GM23338 (cell line): ENCODE results near the gene TRIOBP. TPM values are rescaled to one million over a fixed set of nuclear protein-coding genes. Genes with fewer than 3 reads are reported as not detected.

ENCODE experiments used
- ATAC-seq: fragments of 200-7000 bp; cut with Tn5 transposase; 3 replicates; pipeline ENCODE4 v1.9.1; 2020
- DNase-seq: peaks from one replicate; pipeline ENCODE4 v3.0.0-alpha.2; 2015; ENCODE audit warnings: low spot score
- H2AFZ ChIP-seq: fragments of 200-600 bp; sonication (generic); 2 replicates; pipeline ENCODE4 v1.8.0; 2016; ENCODE audit warnings: antibody characterized with exemption, mild to moderate bottlenecking, moderate library complexity
- H3F3A ChIP-seq: fragments of 200-600 bp; sonication (generic); replicated peaks from 2 replicates; pipeline ENCODE4 v1.8.0; 2017; ENCODE audit warnings: antibody characterized with exemption, mixed run types, low read depth
- H3K27ac ChIP-seq: fragments of 200-600 bp; sonication (generic); 2 replicates; pipeline ENCODE4 v1.6.1; 2016; ENCODE audit warnings: low read depth
- H3K27me3 ChIP-seq: fragments of 200-600 bp; sonication (generic); 2 replicates; pipeline ENCODE4 v1.8.0; 2016; ENCODE audit warnings: mild to moderate bottlenecking, mixed run types, moderate library complexity; ENCODE audit not compliant: insufficient read depth
- H3K36me3 ChIP-seq: fragments of 200-600 bp; sonication (generic); 2 replicates; pipeline ENCODE4 v1.8.0; 2016; ENCODE audit warnings: mild to moderate bottlenecking; ENCODE audit not compliant: insufficient read depth
- H3K4me1 ChIP-seq: fragments of 200-600 bp; sonication (generic); 2 replicates; pipeline ENCODE4 v1.8.0; 2016; ENCODE audit warnings: mild to moderate bottlenecking, moderate library complexity; ENCODE audit not compliant: insufficient read depth
- H3K4me2 ChIP-seq: fragments of 200-600 bp; sonication (generic); 2 replicates; pipeline ENCODE4 v1.7.1; 2017; ENCODE audit warnings: mixed run types
- H3K4me3 ChIP-seq: fragments of 200-600 bp; sonication (generic); 2 replicates; pipeline ENCODE4 v1.6.1; 2016; ENCODE audit warnings: mixed run types
- H3K79me2 ChIP-seq: fragments of 200-600 bp; sonication (generic); replicated peaks from 2 replicates; pipeline ENCODE4 v1.8.0; 2017; ENCODE audit warnings: mild to moderate bottlenecking; ENCODE audit not compliant: insufficient read depth
- H3K9me2 ChIP-seq: fragments of 200-600 bp; sonication (generic); 2 replicates; pipeline ENCODE4 v1.8.0; 2017; ENCODE audit not compliant: insufficient read depth
- H4K20me1 ChIP-seq: fragments of 200-600 bp; sonication (generic); replicated peaks from 2 replicates; pipeline ENCODE4 v1.8.0; 2017; ENCODE audit warnings: mild to moderate bottlenecking; ENCODE audit not compliant: insufficient read depth
- H3K27ac Mint-ChIP-seq: 2 replicates; pipeline ENCODE4 v1.8.0; 2020; ENCODE audit warnings: inconsistent platforms, mild to moderate bottlenecking, moderate library complexity, mixed read lengths
- H3K27me3 Mint-ChIP-seq: 3 replicates; pipeline ENCODE4 v1.8.0; 2022; ENCODE audit warnings: low read depth, mild to moderate bottlenecking, moderate library complexity, mixed read lengths, inconsistent platforms; ENCODE audit not compliant: insufficient read depth, poor library complexity
- H3K36me3 Mint-ChIP-seq: 3 replicates; pipeline ENCODE4 v1.8.0; 2021; ENCODE audit warnings: low read depth, mild to moderate bottlenecking, inconsistent platforms, moderate library complexity, mixed read lengths
- H3K4me1 Mint-ChIP-seq: 3 replicates; pipeline ENCODE4 v1.8.0; 2020; ENCODE audit warnings: mild to moderate bottlenecking, inconsistent platforms, mixed read lengths
- H3K4me3 Mint-ChIP-seq: 3 replicates; pipeline ENCODE4 v1.8.0; 2021; ENCODE audit warnings: moderate library complexity, mild to moderate bottlenecking, inconsistent platforms, mixed read lengths
- H3K9me3 Mint-ChIP-seq: 3 replicates; pipeline ENCODE4 v1.8.0; 2020; ENCODE audit warnings: moderate library complexity, mild to moderate bottlenecking, inconsistent platforms, mixed read lengths
- CREB1 ChIP-seq: fragments of 250-450 bp; sonication (Bioruptor Pico); IDR thresholded peaks from 2 replicates; pipeline ENCODE4 v1.5.0; 2020; ENCODE audit warnings: low read depth, mild to moderate bottlenecking, moderate library complexity
- EZH2phosphoT487 ChIP-seq: fragments of 200-600 bp; sonication (generic); IDR thresholded peaks from one replicate; pipeline ENCODE4 v1.8.1; 2018; ENCODE audit warnings: antibody characterized with exemption; ENCODE audit not compliant: unreplicated experiment
- JUNB ChIP-seq: IDR thresholded peaks from one replicate; pipeline ENCODE4 v1.6.1; 2016; ENCODE audit warnings: antibody characterized with exemption; ENCODE audit not compliant: unreplicated experiment
- STAT1 ChIP-seq: IDR thresholded peaks from one replicate; pipeline ENCODE4 v1.6.1; 2016; ENCODE audit warnings: antibody characterized with exemption; ENCODE audit not compliant: unreplicated experiment
- polyA plus RNA-seq: library from polyadenylated mRNA; unstranded; fragments of >200 nt; fragmentation: Nextera tagmentation; extraction: Ambion mirVana; gene quantifications from 2 replicates; pipeline ENCODE4 v1.2.1, GENCODE V29; 2016
- total RNA-seq: library from RNA; depleted of rRNA; stranded (reverse); fragments of >200 nt; shearing (Covaris generic); gene quantifications from 2 replicates; pipeline ENCODE4 v1.2.3, GENCODE V29; 2014
- TF ChIP-seq, protein P1 (sequence below), 2 experiments: fragments of 200-600 bp in 1 of 2; sonication (generic) in 1 of 2; conservative IDR thresholded peaks; 2 replicates each; pipeline versions ENCODE4 v1.5.1 to v1.6.1; 2016 to 2017; ENCODE audit warnings: antibody characterized with exemption in 2 of 2, low read depth in 2 of 2, mild to moderate bottlenecking in 2 of 2, moderate library complexity in 1 of 2
- TF ChIP-seq, protein P2 (sequence below): IDR thresholded peaks from one replicate; pipeline ENCODE4 v1.6.1; 2018; ENCODE audit warnings: antibody characterized with exemption; ENCODE audit not compliant: unreplicated experiment
- TF ChIP-seq, protein P3 (sequence below): fragments of 250-450 bp; sonication (Bioruptor Pico); IDR thresholded peaks from 2 replicates; pipeline ENCODE4 v1.5.0; 2020; ENCODE audit warnings: mild to moderate bottlenecking, moderate library complexity

Gene TRIOBP
- total and polyA plus RNA-seq, 2 experiments from 2014 or later, result 21.4 to 48.4 TPM

DNA sequence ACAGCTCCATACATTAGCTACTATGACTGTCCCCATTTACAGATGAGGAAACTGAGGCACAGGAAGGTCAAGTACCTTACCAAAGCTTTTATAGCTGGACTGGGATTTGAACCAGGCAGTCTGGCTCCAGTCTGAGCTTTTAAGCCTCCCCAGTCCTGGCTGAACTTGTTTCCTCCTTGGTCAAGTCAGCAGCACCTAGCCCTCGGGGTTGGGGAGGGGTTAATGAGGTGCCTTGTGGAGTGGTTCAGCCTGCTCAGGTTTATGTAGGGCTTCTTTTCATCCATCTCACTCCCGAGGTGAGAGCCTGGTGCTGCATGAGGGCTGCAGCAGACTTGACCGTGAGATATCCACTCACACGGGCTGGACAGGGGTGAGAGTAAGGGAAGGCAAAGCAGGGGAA lies 74.2 kb downstream of the TRIOBP start:
- H3K9me3 Mint-ChIP-seq, result peaks cover 3% of the 10 kb centered on the region; the same call in 1 of the 3 replicates
- no peak for ATAC-seq
- H3K27me3 Mint-ChIP-seq, result peaks cover 5% of the 10 kb centered on the region
- H3K4me1 ChIP-seq, result no peaks in the 10 kb centered on the region
- H3K36me3 Mint-ChIP-seq, result peaks cover 24% of the 10 kb centered on the region; the same call in 2 of the 3 replicates
- H3K36me3 ChIP-seq, result no peaks in the 10 kb centered on the region
- H3K79me2 ChIP-seq, result no peaks in the 10 kb centered on the region
- no peak overlapping the region for H3K4me3 ChIP-seq
- no peaks in the 10 kb centered on the region for H3K27me3 ChIP-seq
- TF ChIP-seq, protein P1, sequence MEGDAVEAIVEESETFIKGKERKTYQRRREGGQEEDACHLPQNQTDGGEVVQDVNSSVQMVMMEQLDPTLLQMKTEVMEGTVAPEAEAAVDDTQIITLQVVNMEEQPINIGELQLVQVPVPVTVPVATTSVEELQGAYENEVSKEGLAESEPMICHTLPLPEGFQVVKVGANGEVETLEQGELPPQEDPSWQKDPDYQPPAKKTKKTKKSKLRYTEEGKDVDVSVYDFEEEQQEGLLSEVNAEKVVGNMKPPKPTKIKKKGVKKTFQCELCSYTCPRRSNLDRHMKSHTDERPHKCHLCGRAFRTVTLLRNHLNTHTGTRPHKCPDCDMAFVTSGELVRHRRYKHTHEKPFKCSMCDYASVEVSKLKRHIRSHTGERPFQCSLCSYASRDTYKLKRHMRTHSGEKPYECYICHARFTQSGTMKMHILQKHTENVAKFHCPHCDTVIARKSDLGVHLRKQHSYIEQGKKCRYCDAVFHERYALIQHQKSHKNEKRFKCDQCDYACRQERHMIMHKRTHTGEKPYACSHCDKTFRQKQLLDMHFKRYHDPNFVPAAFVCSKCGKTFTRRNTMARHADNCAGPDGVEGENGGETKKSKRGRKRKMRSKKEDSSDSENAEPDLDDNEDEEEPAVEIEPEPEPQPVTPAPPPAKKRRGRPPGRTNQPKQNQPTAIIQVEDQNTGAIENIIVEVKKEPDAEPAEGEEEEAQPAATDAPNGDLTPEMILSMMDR (conservative IDR thresholded peaks at IDR 0.05; ENCODE audit: low read depth in 2 of 2), result no peak
- no peak for TF ChIP-seq EZH2phosphoT487
- no peak for TF ChIP-seq CREB1 (CRISPR knock-in tag)
- TF ChIP-seq, protein P2, sequence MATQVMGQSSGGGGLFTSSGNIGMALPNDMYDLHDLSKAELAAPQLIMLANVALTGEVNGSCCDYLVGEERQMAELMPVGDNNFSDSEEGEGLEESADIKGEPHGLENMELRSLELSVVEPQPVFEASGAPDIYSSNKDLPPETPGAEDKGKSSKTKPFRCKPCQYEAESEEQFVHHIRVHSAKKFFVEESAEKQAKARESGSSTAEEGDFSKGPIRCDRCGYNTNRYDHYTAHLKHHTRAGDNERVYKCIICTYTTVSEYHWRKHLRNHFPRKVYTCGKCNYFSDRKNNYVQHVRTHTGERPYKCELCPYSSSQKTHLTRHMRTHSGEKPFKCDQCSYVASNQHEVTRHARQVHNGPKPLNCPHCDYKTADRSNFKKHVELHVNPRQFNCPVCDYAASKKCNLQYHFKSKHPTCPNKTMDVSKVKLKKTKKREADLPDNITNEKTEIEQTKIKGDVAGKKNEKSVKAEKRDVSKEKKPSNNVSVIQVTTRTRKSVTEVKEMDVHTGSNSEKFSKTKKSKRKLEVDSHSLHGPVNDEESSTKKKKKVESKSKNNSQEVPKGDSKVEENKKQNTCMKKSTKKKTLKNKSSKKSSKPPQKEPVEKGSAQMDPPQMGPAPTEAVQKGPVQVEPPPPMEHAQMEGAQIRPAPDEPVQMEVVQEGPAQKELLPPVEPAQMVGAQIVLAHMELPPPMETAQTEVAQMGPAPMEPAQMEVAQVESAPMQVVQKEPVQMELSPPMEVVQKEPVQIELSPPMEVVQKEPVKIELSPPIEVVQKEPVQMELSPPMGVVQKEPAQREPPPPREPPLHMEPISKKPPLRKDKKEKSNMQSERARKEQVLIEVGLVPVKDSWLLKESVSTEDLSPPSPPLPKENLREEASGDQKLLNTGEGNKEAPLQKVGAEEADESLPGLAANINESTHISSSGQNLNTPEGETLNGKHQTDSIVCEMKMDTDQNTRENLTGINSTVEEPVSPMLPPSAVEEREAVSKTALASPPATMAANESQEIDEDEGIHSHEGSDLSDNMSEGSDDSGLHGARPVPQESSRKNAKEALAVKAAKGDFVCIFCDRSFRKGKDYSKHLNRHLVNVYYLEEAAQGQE, result no peak
- no peak for TF ChIP-seq JUNB
- TF ChIP-seq, protein P3, sequence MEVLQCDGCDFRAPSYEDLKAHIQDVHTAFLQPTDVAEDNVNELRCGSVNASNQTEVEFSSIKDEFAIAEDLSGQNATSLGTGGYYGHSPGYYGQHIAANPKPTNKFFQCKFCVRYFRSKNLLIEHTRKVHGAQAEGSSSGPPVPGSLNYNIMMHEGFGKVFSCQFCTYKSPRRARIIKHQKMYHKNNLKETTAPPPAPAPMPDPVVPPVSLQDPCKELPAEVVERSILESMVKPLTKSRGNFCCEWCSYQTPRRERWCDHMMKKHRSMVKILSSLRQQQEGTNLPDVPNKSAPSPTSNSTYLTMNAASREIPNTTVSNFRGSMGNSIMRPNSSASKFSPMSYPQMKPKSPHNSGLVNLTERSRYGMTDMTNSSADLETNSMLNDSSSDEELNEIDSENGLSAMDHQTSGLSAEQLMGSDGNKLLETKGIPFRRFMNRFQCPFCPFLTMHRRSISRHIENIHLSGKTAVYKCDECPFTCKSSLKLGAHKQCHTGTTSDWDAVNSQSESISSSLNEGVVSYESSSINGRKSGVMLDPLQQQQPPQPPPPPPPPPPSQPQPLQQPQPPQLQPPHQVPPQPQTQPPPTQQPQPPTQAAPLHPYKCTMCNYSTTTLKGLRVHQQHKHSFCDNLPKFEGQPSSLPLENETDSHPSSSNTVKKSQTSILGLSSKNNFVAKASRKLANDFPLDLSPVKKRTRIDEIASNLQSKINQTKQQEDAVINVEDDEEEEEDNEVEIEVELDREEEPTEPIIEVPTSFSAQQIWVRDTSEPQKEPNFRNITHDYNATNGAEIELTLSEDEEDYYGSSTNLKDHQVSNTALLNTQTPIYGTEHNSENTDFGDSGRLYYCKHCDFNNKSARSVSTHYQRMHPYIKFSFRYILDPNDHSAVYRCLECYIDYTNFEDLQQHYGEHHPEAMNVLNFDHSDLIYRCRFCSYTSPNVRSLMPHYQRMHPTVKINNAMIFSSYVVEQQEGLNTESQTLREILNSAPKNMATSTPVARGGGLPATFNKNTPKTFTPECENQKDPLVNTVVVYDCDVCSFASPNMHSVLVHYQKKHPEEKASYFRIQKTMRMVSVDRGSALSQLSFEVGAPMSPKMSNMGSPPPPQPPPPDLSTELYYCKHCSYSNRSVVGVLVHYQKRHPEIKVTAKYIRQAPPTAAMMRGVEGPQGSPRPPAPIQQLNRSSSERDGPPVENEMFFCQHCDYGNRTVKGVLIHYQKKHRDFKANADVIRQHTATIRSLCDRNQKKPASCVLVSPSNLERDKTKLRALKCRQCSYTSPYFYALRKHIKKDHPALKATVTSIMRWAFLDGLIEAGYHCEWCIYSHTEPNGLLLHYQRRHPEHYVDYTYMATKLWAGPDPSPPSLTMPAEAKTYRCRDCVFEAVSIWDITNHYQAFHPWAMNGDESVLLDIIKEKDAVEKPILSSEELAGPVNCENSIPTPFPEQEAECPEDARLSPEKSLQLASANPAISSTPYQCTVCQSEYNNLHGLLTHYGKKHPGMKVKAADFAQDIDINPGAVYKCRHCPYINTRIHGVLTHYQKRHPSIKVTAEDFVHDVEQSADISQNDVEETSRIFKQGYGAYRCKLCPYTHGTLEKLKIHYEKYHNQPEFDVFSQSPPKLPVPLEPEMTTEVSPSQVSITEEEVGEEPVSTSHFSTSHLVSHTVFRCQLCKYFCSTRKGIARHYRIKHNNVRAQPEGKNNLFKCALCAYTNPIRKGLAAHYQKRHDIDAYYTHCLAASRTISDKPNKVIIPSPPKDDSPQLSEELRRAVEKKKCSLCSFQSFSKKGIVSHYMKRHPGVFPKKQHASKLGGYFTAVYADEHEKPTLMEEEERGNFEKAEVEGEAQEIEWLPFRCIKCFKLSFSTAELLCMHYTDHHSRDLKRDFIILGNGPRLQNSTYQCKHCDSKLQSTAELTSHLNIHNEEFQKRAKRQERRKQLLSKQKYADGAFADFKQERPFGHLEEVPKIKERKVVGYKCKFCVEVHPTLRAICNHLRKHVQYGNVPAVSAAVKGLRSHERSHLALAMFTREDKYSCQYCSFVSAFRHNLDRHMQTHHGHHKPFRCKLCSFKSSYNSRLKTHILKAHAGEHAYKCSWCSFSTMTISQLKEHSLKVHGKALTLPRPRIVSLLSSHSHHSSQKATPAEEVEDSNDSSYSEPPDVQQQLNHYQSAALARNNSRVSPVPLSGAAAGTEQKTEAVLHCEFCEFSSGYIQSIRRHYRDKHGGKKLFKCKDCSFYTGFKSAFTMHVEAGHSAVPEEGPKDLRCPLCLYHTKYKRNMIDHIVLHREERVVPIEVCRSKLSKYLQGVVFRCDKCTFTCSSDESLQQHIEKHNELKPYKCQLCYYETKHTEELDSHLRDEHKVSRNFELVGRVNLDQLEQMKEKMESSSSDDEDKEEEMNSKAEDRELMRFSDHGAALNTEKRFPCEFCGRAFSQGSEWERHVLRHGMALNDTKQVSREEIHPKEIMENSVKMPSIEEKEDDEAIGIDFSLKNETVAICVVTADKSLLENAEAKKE (CRISPR knock-in tag), result no peak
- no peak for TF ChIP-seq STAT1
- no peaks in the 10 kb centered on the region for H3K9me2 ChIP-seq
- no peak overlapping the region for H2AFZ ChIP-seq
- DNase-seq, result no peak
- no peak overlapping the region for H3K27ac Mint-ChIP-seq
- no peak overlapping the region for H3K4me2 ChIP-seq
- no peaks in the 10 kb centered on the region for H4K20me1 ChIP-seq
- H3F3A ChIP-seq, result no peaks in the 10 kb centered on the region; the same call in 1 of the 2 replicates
- no peak overlapping the region for H3K27ac ChIP-seq
- no peaks in the 10 kb centered on the region for H3K4me1 Mint-ChIP-seq
- no peak overlapping the region for H3K4me3 Mint-ChIP-seq
